HEK293 (cell line): ENCODE results near the gene PTS.

Experiments used
- CTCF ChIA-PET: fragments of 350-600 bp; formaldehyde crosslinking; extraction: SDS; loops from one replicate; lab custom pipeline; 2021; ENCODE audit warnings: antibody characterized with exemption; lab: Yijun Ruan, JAX
- POLR2A ChIA-PET: fragments of 300-600 bp; formaldehyde crosslinking; extraction: SDS; loops from one replicate; lab custom pipeline; 2020; ENCODE audit warnings: antibody characterized with exemption, inconsistent platforms; lab: Yijun Ruan, JAX
- H3K27ac ChIP-seq: fragments of 200-500 bp; sonication (Bioruptor generic); 2 replicates; pipeline ENCODE4 v1.5.1; 2014; ENCODE audit warnings: low read depth, low read length, control low read depth, inconsistent platforms; ENCODE audit errors: extremely low read depth
- H3K36me3 ChIP-seq, 2 experiments: fragments of 200-500 bp in 1 of 2; sonication (Bioruptor generic) in 1 of 2; 1 replicate in 1 of 2; 2 replicates in 1 of 2; pipeline ENCODE4 v1.5.1; 2014 to 2017; ENCODE audit warnings: inconsistent platforms in 2 of 2, low read length in 2 of 2; ENCODE audit not compliant: control insufficient read depth in 2 of 2, insufficient read depth in 1 of 2
- H3K4me1 ChIP-seq: fragments of 200-500 bp; sonication (Bioruptor generic); 2 replicates; pipeline ENCODE4 v1.5.1; 2014; ENCODE audit warnings: mild to moderate bottlenecking, low read length, inconsistent platforms; ENCODE audit not compliant: control insufficient read depth, insufficient read depth
- H3K4me3 ChIP-seq: 2 replicates; pipeline ENCODE4 v1.5.1; 2011; ENCODE audit warnings: low read depth, mild to moderate bottlenecking, control low read depth, low read length, moderate library complexity
- H3K9me3 ChIP-seq: fragments of 200-500 bp; sonication (Bioruptor generic); 2 replicates; pipeline ENCODE4 v1.5.1; 2014; ENCODE audit warnings: low read depth, low read length, inconsistent platforms; ENCODE audit not compliant: control insufficient read depth, insufficient read depth
- BCL11B ChIP-seq: fragments of 450-650 bp; formaldehyde crosslinking; IDR thresholded peaks from 2 replicates; pipeline ENCODE4 v1.5.1; 2016; ENCODE audit warnings: low read depth, missing biosample characterization, missing genetic modification characterization
- KLF7 ChIP-seq: fragments of 450-650 bp; formaldehyde crosslinking; IDR thresholded peaks from 2 replicates; pipeline ENCODE4 v1.5.1; 2016; ENCODE audit warnings: missing biosample characterization, missing genetic modification characterization, borderline replicate concordance
- KLF9 ChIP-seq: fragments of 450-650 bp; formaldehyde crosslinking; IDR thresholded peaks from 2 replicates; pipeline ENCODE4 v1.5.1; 2016; ENCODE audit warnings: missing biosample characterization, missing genetic modification characterization, low read depth
- ZBTB26 ChIP-seq: fragments of 450-650 bp; formaldehyde crosslinking; optimal IDR thresholded peaks from 2 replicates; pipeline ENCODE3; 2016; ENCODE audit warnings: missing biosample characterization, mild to moderate bottlenecking, missing genetic modification characterization
- ZNF121 ChIP-seq: fragments of 450-650 bp; formaldehyde crosslinking; IDR thresholded peaks from 2 replicates; pipeline ENCODE4 v1.5.1; 2016; ENCODE audit warnings: missing biosample characterization, missing genetic modification characterization
- ZNF473 ChIP-seq: fragments of 450-650 bp; formaldehyde crosslinking; IDR thresholded peaks from 2 replicates; pipeline ENCODE4 v1.5.1; 2017; ENCODE audit warnings: missing biosample characterization, missing genetic modification characterization
- ZNF585B ChIP-seq: fragments of 450-650 bp; formaldehyde crosslinking; IDR thresholded peaks from 2 replicates; pipeline ENCODE4 v1.5.1; 2016; ENCODE audit warnings: missing biosample characterization, missing genetic modification characterization
- ZNF626 ChIP-seq: fragments of 450-650 bp; sonication (Bioruptor Pico); formaldehyde crosslinking; IDR thresholded peaks from 2 replicates; pipeline ENCODE4 v1.5.1; 2018; ENCODE audit warnings: missing biosample characterization, missing genetic modification characterization, inconsistent platforms
- ZNF660 ChIP-seq: fragments of 450-650 bp; IDR thresholded peaks from 2 replicates; pipeline ENCODE4 v1.5.1; 2018; ENCODE audit warnings: missing biosample characterization, mild to moderate bottlenecking, missing genetic modification characterization
- ZNF701 ChIP-seq: fragments of 450-650 bp; formaldehyde crosslinking; IDR thresholded peaks from 2 replicates; pipeline ENCODE4 v1.5.1; 2016; ENCODE audit warnings: missing biosample characterization, missing genetic modification characterization
- ZNF777 ChIP-seq: fragments of 450-650 bp; formaldehyde crosslinking; IDR thresholded peaks from 2 replicates; pipeline ENCODE4 v1.5.1; 2017; ENCODE audit warnings: missing biosample characterization, missing genetic modification characterization, borderline replicate concordance
- ZSCAN5A ChIP-seq: fragments of 450-650 bp; formaldehyde crosslinking; IDR thresholded peaks from 2 replicates; pipeline ENCODE4 v1.5.1; 2016; ENCODE audit warnings: missing biosample characterization, missing genetic modification characterization
- TF ChIP-seq, protein P1 (sequence below): fragments of 450-650 bp; formaldehyde crosslinking; IDR thresholded peaks from 2 replicates; pipeline ENCODE4 v1.5.1; 2016; ENCODE audit warnings: missing biosample characterization, missing genetic modification characterization
- TF ChIP-seq, protein P2 (sequence below): fragments of 450-650 bp; formaldehyde crosslinking; IDR thresholded peaks from 2 replicates; pipeline ENCODE4 v1.5.1; 2016; ENCODE audit warnings: missing biosample characterization, missing genetic modification characterization, borderline replicate concordance

PTS gene

DNA sequence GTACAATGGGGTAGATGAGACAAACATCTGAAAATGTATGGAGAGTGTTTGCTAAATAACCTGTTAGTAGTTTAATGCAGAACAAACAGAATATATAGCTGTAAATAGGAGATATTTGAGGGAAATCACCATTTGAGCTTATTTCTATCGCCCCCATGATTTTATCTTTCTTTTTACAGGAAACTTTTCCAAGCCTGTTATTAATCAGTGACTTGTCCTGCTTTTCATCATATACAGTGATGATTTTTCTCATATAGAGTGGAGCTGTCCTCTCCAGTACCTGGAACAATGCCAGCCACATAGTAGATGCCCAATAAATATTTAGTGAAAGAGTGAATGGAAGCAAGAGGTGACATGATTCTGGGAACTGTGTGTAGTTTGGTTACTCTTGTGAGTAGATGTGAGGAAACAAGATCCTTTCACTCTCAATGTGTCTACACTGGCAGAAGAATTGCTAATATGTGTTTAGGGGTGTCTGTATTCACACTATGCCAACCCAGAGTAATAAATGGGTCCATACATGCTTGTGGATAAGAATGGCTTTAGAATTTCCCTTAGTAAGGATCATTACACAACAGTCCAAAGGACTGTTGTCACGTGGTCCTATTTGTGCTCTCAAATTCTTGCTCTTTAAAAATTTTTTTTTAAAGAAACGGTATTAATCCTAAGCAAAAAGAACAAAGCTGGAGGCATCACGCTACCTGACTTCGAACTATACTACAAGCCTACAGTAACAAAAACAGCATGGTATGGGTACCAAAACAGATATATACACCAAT is 2.3 kb upstream of the PTS start:
- Histone ChIP-seq H3K9me3 (no peaks in the 10 kb centered on the region), H3K4me3 (no peak overlapping the region), H3K4me1 (no peaks in the 10 kb centered on the region), H3K27ac (no peak overlapping the region), H3K36me3 (peaks cover 0 to 10% of the 10 kb centered on the region in 2 experiments; a peak in 1 of 3 replicates)
- TF ChIP-seq, protein P1, sequence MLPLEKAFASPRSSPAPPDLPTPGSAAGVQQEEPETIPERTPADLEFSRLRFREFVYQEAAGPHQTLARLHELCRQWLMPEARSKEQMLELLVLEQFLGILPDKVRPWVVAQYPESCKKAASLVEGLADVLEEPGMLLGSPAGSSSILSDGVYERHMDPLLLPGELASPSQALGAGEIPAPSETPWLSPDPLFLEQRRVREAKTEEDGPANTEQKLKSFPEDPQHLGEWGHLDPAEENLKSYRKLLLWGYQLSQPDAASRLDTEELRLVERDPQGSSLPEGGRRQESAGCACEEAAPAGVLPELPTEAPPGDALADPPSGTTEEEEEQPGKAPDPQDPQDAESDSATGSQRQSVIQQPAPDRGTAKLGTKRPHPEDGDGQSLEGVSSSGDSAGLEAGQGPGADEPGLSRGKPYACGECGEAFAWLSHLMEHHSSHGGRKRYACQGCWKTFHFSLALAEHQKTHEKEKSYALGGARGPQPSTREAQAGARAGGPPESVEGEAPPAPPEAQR (tag by site-specific recombination): no peak
- TF ChIP-seq ZSCAN5A (tag by site-specific recombination): no peak
- no peak for TF ChIP-seq KLF9
- no peak for TF ChIP-seq ZNF626
- TF ChIP-seq KLF7 (tag by site-specific recombination): no peak
- TF ChIP-seq BCL11B (tag by site-specific recombination): no peak
- TF ChIP-seq, protein P2, sequence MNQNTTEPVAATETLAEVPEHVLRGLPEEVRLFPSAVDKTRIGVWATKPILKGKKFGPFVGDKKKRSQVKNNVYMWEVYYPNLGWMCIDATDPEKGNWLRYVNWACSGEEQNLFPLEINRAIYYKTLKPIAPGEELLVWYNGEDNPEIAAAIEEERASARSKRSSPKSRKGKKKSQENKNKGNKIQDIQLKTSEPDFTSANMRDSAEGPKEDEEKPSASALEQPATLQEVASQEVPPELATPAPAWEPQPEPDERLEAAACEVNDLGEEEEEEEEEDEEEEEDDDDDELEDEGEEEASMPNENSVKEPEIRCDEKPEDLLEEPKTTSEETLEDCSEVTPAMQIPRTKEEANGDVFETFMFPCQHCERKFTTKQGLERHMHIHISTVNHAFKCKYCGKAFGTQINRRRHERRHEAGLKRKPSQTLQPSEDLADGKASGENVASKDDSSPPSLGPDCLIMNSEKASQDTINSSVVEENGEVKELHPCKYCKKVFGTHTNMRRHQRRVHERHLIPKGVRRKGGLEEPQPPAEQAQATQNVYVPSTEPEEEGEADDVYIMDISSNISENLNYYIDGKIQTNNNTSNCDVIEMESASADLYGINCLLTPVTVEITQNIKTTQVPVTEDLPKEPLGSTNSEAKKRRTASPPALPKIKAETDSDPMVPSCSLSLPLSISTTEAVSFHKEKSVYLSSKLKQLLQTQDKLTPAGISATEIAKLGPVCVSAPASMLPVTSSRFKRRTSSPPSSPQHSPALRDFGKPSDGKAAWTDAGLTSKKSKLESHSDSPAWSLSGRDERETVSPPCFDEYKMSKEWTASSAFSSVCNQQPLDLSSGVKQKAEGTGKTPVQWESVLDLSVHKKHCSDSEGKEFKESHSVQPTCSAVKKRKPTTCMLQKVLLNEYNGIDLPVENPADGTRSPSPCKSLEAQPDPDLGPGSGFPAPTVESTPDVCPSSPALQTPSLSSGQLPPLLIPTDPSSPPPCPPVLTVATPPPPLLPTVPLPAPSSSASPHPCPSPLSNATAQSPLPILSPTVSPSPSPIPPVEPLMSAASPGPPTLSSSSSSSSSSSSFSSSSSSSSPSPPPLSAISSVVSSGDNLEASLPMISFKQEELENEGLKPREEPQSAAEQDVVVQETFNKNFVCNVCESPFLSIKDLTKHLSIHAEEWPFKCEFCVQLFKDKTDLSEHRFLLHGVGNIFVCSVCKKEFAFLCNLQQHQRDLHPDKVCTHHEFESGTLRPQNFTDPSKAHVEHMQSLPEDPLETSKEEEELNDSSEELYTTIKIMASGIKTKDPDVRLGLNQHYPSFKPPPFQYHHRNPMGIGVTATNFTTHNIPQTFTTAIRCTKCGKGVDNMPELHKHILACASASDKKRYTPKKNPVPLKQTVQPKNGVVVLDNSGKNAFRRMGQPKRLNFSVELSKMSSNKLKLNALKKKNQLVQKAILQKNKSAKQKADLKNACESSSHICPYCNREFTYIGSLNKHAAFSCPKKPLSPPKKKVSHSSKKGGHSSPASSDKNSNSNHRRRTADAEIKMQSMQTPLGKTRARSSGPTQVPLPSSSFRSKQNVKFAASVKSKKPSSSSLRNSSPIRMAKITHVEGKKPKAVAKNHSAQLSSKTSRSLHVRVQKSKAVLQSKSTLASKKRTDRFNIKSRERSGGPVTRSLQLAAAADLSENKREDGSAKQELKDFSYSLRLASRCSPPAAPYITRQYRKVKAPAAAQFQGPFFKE (tag by site-specific recombination): no peak
- no peak for TF ChIP-seq ZNF473 (tag by site-specific recombination)
- no peak for TF ChIP-seq ZBTB26 (tag by site-specific recombination)
- no peak for TF ChIP-seq ZNF777
- TF ChIP-seq ZNF585B (tag by site-specific recombination): no peak
- ChIA-PET POLR2A (no interaction called here), CTCF (interaction anchor here (0.6 to 19.0 kb wide), 4 partner anchors 21 to 1066 kb away, joined by 3 to 308 read pairs (median 4); no protein-coding TSS in a partner anchor)

- ChIA-PET POLR2A (interaction anchor here (0.5 to 1.0 kb wide), 2 partner anchors 16 to 930 kb away, joined by 4 read pairs; no protein-coding TSS in a partner anchor), CTCF (interaction anchor here (0.6 to 19.0 kb wide), 3 partner anchors 28 to 58 kb away, joined by 3 to 308 read pairs (median 4); no protein-coding TSS in a partner anchor)
Observed at GRCh38 chr11:112225753-112226061, 521 bp upstream of the PTS start.

More at GRCh38 chr11:112225753-112226061, 521 bp upstream of the PTS start:
- peaks cover 0 to 28% of the 10 kb centered on the region in 2 experiments; a peak in 1 of 3 replicates for H3K36me3 ChIP-seq
- H3K4me3 ChIP-seq: peak overlapping the region; percentile 88
- no peaks in the 10 kb centered on the region for H3K4me1 ChIP-seq
- TF ChIP-seq ZNF121 (tag by site-specific recombination): peak; percentile 72; the same call in 1 of the 2 replicates
- no peak for TF ChIP-seq ZNF701
- 0 out of 2 replicates have a peak, but pooled peaks have one; percentile 21 for TF ChIP-seq ZNF660 (tag by site-specific recombination)
- peak overlapping the region; percentile 81; the same call in 1 of the 2 replicates for H3K27ac ChIP-seq
- H3K9me3 ChIP-seq: no peaks in the 10 kb centered on the region
